Heart left ventricle (tissue), 13 donors: Measurements from ENCODE around the gene LETM1.

Experiments used
- CTCF ChIP-seq, 12 donors: fragments of 200-600 bp; sonication (generic) in 4 of 12; IDR thresholded peaks; one replicate each; pipeline versions ENCODE4 v1.5.0 to v1.8.0; 2018 to 2022; ENCODE audit warnings: antibody characterized with exemption in 12 of 12, mild to moderate bottlenecking in 5 of 12
- POLR2A ChIP-seq, 2 donors: fragments of 450-650 bp; IDR thresholded peaks; one replicate each; pipeline ENCODE4 v1.6.1; 2017; ENCODE audit warnings: antibody characterized with exemption in 2 of 2, mild to moderate bottlenecking in 2 of 2, moderate library complexity in 2 of 2
- donor health status: ischemic (EF 13 %, LVEDD 7.1; RV severe dilation, severe dysfunction).
- donor health status: DM: no; HTN: yes; CAD: no.
- donor health status: DM: no; HTN: no; CAD: no.
- donor health status: ischemic (EF 25% LVEDD 6.9; RV normal size, moderate dysfunction).
- donor health status: ischemic (EF 25% LVEDD 5.7; RV mildly dilated, moderate dysfunction).
- donor health status: ischemic (EF 35%, LVEDD 5.7; RV mildly dilated, moderate dysfunction).
- donor health status: nonischemic (EF 11% LVEDD 7.7; RV severe dilation, severe dysfunction).
- donor health status: DM: yes; HTN: yes; CAD: no.
- donor health status: PGD.
- donor health status: ischemic (EF 29% LVEDD 5.4; RV normal size, mild dysfunction).
- donor health status: nonischemic (EF 23%, LVEDD 6.1; RV moderate dilation, normal function).

- TF ChIP-seq CTCF (IDR thresholded peaks at IDR 0.05) (no peak), POLR2A (IDR thresholded peaks at IDR 0.05) (no peak)
These were observed 5.7 kb downstream of the LETM1 start for GRCh38 chr4:1850276-1850675.
